Left ventricle myocardium inferior (tissue), 1 donor: ENCODE results near the gene KCNAB2. TPM values are rescaled to one million over a fixed set of nuclear protein-coding genes. Genes with fewer than 3 reads are reported as not detected.
A peak's percentile ranks its signal among the peaks of the same experiment; 100 is the strongest.

ENCODE experiments used
- DNase-seq: peaks from one replicate; pipeline ENCODE4 v3.0.0-alpha.2; 2020
- H3K27ac ChIP-seq: fragments of 200-600 bp; replicated peaks from 2 replicates; pipeline ENCODE4 v1.8.0; 2021
- H3K27me3 ChIP-seq: fragments of 200-600 bp; 2 replicates; pipeline ENCODE4 v1.8.0; 2021; ENCODE audit warnings: low read depth
- H3K36me3 ChIP-seq: fragments of 200-600 bp; 2 replicates; pipeline ENCODE4 v1.8.0; 2021
- H3K4me1 ChIP-seq: fragments of 200-600 bp; 2 replicates; pipeline ENCODE4 v1.8.0; 2021
- H3K4me3 ChIP-seq: fragments of 200-600 bp; 2 replicates; pipeline ENCODE4 v1.8.0; 2021; ENCODE audit warnings: mild to moderate bottlenecking, moderate library complexity
- H3K9me3 ChIP-seq: fragments of 200-600 bp; replicated peaks from 2 replicates; pipeline ENCODE4 v1.8.0; 2021
- intact Hi-C: fragments of 100-400 bp; cut with micrococcal nuclease; formaldehyde crosslinking; loops from one replicate; pipeline ENCODE4 v1.11.0; 2022
- total RNA-seq: library from RNA; stranded (reverse); fragmentation: NEBNext Ultra II Directional; extraction: Animal tissue kit (Norgen Biotek cat#: 25700); gene quantifications from one replicate; pipeline ENCODE4 v1.2.1, GENCODE V29; 2021
- TF ChIP-seq, protein P1 (sequence below): fragments of 200-600 bp; IDR thresholded peaks from 2 replicates; pipeline ENCODE4 v1.8.0; 2021; ENCODE audit warnings: antibody characterized with exemption, mild to moderate bottlenecking, borderline replicate concordance
- donor health status: DM: no; HTN: yes; CAD: no; lungs with severe emphysema.

The KCNAB2 gene
- total RNA-seq, 1 donor from 2014 or later: 31.0 TPM

DNA sequence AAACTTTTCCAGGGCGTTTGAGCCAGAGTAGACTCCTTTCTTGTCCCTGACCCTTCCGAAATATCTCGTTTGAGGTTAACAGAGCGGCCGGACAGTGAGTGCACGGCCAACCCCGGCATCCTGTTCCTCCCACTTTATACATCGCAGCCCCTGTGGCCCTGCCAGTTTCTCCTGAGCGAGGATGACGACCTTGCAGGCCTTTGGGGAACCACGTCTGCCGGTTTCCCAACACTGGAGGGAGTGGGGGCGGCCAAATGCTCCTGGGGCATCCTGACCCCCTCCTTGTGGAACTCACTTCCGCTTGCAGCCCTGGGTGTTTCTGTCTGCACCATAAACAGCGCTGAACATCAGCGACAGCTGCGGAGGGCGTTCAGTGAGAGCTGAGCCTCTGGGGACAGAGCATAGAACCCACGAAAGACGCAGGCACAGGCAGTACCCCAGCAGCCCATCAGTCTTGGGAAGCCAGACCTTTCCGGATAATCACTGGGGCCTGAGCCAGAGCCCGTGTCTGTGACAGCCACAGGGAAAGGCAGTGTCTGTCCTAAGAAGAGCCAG, 4.8 kb upstream of the KCNAB2 start:
- Histone ChIP-seq H3K27me3 (no peaks in the 10 kb centered on the region), H3K27ac (no peak overlapping the region), H3K36me3 (peaks cover 15% of the 10 kb centered on the region), H3K9me3 (no peaks in the 10 kb centered on the region), H3K4me3 (no peak overlapping the region), H3K4me1 (peaks cover 4% of the 10 kb centered on the region)
- intact Hi-C loops: no loop called here
- TF ChIP-seq, protein P1, sequence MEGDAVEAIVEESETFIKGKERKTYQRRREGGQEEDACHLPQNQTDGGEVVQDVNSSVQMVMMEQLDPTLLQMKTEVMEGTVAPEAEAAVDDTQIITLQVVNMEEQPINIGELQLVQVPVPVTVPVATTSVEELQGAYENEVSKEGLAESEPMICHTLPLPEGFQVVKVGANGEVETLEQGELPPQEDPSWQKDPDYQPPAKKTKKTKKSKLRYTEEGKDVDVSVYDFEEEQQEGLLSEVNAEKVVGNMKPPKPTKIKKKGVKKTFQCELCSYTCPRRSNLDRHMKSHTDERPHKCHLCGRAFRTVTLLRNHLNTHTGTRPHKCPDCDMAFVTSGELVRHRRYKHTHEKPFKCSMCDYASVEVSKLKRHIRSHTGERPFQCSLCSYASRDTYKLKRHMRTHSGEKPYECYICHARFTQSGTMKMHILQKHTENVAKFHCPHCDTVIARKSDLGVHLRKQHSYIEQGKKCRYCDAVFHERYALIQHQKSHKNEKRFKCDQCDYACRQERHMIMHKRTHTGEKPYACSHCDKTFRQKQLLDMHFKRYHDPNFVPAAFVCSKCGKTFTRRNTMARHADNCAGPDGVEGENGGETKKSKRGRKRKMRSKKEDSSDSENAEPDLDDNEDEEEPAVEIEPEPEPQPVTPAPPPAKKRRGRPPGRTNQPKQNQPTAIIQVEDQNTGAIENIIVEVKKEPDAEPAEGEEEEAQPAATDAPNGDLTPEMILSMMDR: no peak
- no peak for DNase-seq

DNA sequence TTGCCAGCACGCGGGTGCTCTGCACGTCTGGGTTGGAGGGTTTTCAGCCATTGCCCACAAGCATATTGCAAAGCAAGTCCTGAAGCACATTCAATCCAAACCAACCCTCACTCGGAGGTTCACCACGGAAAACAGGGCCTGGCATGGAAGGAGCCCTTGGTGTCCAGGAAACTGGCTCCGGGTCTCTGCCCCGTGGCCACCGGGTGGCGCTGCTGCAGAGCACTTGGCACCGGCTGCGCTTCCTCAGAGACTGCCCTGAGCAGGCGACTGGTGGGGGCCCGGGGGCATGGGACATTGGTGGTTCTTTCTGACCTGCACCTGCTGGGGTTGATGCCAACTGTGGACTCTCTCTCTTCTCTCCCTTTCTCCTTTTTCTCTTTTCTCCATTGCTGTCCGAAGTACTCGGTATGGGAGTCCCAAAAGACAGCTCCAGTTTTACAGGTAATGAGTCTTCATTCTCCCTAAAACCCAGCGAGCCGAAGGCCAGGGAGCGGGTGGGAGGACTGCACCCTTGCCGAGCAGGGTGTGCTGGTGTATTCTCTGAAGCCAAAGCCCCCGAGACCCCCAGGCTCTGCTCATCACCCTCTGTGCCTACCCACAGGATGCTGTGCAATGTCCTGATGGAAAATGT, 4.1 kb upstream of the KCNAB2 start:
- Histone ChIP-seq H3K36me3 (peaks cover 15% of the 10 kb centered on the region), H3K4me3 (no peak overlapping the region), H3K27ac (no peak overlapping the region), H3K27me3 (no peaks in the 10 kb centered on the region), H3K9me3 (no peaks in the 10 kb centered on the region), H3K4me1 (peaks cover 4% of the 10 kb centered on the region)
- TF ChIP-seq, protein P1: peak; percentile 58
- no peak for DNase-seq
- intact Hi-C loops: no loop called here

DNA sequence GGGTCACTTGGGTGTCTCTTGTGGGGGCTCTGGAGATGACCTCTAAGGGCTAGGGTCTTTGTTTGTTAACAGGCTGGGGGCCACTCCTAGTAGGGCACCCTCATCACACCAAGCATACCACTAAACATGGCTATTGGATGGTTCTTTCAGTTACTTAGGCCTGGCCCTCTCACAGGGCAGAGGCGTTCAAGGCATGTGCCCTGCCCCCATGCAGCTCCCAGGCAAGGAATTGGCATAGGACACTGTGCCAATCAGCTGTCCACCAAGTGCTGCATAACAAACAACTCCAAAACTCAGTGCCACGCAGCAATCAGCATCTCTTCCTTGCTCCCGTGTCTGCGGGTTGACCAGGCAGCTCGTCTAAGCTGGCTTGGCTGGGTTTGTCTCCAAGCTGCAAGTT, 2.1 kb upstream of the KCNAB2 start:
- intact Hi-C loops: no loop called here
- peaks cover 15% of the 10 kb centered on the region for H3K36me3 ChIP-seq
- no peaks in the 10 kb centered on the region for H3K27me3 ChIP-seq

DNA sequence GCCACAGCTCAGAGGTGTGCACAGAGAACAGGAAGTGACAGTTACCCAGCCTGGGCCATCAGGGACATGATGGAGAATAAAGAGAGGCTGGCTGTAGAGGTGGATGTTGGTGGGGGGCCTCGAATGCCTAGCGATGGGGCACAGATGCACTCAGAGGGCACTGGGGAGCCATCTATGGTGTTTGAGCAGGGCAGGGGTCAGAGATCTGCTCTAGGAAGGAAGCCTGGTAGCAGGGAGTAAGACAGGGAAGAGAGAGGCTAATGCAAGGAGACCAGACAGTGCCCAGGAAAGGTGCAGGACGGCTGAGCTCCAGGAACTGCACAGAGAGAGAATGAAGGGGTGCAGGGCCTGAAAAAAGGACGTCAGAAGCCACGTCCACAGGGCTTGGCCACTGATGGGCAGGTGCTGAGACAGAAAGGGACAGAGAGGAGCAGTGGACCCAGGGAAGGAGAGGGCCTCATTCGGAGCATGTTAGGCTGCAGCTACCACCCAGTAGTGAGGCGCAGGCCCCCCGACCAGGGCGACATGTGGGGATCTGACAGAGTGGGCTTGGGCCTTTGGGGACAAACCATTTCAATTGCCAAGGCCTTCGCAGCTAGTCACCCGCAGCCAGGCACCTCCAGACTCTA, 1.1 kb upstream of the KCNAB2 start:
- Histone ChIP-seq H3K4me1 (no peaks in the 10 kb centered on the region), H3K9me3 (no peaks in the 10 kb centered on the region), H3K4me3 (no peak overlapping the region), H3K36me3 (peaks cover 15% of the 10 kb centered on the region), H3K27me3 (no peaks in the 10 kb centered on the region), H3K27ac (no peak overlapping the region)
- intact Hi-C loops: no loop called here
- DNase-seq: no peak
- TF ChIP-seq, protein P1: no peak

More for the DNA sequence above, 2.1 kb upstream of the KCNAB2 start:
- TF ChIP-seq, protein P1: no peak
- Histone ChIP-seq H3K4me1 (no peaks in the 10 kb centered on the region), H3K27ac (no peak overlapping the region), H3K9me3 (no peaks in the 10 kb centered on the region), H3K4me3 (no peak overlapping the region)
- DNase-seq: no peak

DNA sequence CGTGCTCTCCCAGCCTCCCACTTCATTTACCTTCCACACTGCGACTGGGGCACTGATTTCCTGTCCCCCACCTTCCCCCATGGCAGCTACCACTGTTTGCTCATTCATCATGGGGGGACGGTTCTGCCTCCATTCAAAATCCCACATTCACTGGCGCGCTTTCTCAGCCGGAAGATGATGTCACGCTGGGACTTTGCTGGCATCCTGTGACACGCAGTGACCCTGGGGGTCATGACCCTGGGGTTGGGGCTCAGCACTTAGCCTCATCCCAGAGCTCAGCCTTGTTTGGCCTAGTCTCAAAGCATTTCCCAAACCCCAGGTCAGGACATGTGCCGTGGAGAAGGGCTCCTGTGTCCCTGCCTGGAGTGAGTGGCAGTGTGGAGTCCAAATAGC, 582 bp upstream of the KCNAB2 start:
- Histone ChIP-seq H3K4me3 (no peak overlapping the region), H3K36me3 (peaks cover 15% of the 10 kb centered on the region), H3K4me1 (no peaks in the 10 kb centered on the region), H3K27ac (no peak overlapping the region), H3K27me3 (no peaks in the 10 kb centered on the region), H3K9me3 (no peaks in the 10 kb centered on the region)
- intact Hi-C loops: no loop called here
- no peak for DNase-seq
- TF ChIP-seq, protein P1: no peak
